Lower lobe of right lung (tissue), 2 donors: ENCODE data around the gene TTLL5. TPM values are rescaled to one million over a fixed set of nuclear protein-coding genes. Genes with fewer than 3 reads are reported as not detected.
"Not testable (repeated sequence)": the region's sequence is repeated elsewhere in the genome, so short reads cannot be mapped to it uniquely, and the experiment has no call there.

Experiments
- ATAC-seq, 2 donors: fragments of 200-7000 bp; cut with Tn5 transposase; one replicate each; pipeline ENCODE4 v1.9.1; 2020 to 2022; ENCODE audit warnings: mild to moderate bottlenecking in 2 of 2, moderate library complexity in 2 of 2
- DNase-seq: peaks from one replicate; pipeline ENCODE4 v3.0.0-alpha.2; 2020
- H3K27ac ChIP-seq: fragments of 200-600 bp; one replicate; pipeline ENCODE4 v1.8.0; 2022
- H3K27me3 ChIP-seq: fragments of 200-600 bp; one replicate; pipeline ENCODE4 v1.8.0; 2022; ENCODE audit warnings: low read depth
- H3K36me3 ChIP-seq: fragments of 200-600 bp; one replicate; pipeline ENCODE4 v1.8.0; 2022; ENCODE audit warnings: mild to moderate bottlenecking
- H3K4me1 ChIP-seq: fragments of 200-600 bp; one replicate; pipeline ENCODE4 v1.8.0; 2022
- H3K4me3 ChIP-seq: fragments of 200-600 bp; one replicate; pipeline ENCODE4 v1.8.0; 2022; ENCODE audit warnings: mild to moderate bottlenecking
- H3K9me3 ChIP-seq: fragments of 200-600 bp; one replicate; pipeline ENCODE4 v1.8.0; 2022
- CTCF ChIP-seq: fragments of 200-600 bp; IDR thresholded peaks from one replicate; pipeline ENCODE4 v1.8.0; 2022; ENCODE audit warnings: antibody characterized with exemption, mild to moderate bottlenecking
- intact Hi-C: fragments of 100-400 bp; cut with DNase I; formaldehyde crosslinking; loops from one replicate; pipeline ENCODE4 v1.11.0; 2022
- total RNA-seq: library from RNA; stranded (reverse); fragmentation: NEBNext Ultra II Directional; extraction: Animal tissue kit (Norgen Biotek cat#: 25700); gene quantifications from one replicate; pipeline ENCODE4 v1.2.1, GENCODE V29; 2021
- donor health status: DM: no; HTN: yes; CAD: no; lungs with severe emphysema.

TTLL5 gene
- total RNA-seq, 1 donor from 2014 or later: 32.6 TPM

DNA sequence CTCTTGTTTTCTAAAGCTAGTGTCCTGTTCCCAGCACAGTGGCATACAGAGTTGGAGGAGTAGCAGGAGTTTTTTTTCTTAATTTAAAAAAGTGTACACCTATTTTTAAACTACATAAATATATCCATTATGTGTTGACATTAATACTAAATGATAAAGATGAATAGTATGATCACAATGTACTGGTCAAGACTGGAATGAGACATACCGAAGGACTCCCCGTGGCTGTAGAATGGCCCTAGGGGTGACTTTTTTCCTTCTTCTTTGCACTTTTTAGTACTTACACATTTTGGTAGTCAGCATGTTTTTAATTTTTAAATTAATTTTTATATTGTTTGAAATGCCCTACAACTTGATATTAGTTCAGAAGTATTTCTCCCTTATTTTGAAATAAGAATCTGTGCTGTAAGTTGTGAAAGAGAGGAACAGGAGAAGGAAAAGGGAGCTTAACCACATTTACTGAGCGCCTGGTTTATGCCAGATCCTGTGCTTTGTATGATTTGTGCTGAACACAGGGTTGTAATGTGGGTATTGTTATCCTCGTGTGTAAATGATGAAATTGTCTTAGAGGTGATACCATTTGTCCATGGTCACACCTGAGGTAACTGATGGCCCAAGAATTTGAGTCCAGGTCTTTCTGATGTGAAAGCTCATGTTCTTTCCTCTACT is 184.2 kb downstream of the TTLL5 start:
- intact Hi-C loops: no loop called here
- ATAC-seq: no peak

DNA sequence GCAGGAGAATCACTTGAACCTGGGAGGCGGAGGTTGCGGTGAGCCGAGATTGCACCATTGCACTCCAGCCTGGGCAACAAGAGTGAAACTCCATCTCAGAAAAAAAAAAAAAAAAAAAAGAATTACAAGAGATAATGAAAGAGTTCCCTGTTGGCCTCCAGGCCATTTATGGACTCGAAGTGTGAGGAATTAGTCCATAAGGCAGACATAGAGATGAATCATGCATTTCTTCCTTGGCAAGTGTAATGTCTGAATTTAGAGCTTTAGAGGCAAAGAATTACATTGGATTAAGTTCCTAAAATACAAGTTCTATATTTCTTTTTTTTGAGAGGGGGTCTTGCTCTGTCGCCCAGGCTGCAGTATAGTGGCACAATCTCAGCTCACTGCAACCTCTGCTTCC is 185.6 kb downstream of the TTLL5 start:
- H3K27me3 ChIP-seq, H3K4me1 ChIP-seq, H3K4me3 ChIP-seq, H3K36me3 ChIP-seq, ATAC-seq, H3K27ac ChIP-seq, DNase-seq, intact Hi-C loops, H3K9me3 ChIP-seq: not testable (repeated sequence)

More for the DNA sequence above, 184.2 kb downstream of the TTLL5 start:
- Histone ChIP-seq H3K27me3 (no peaks in the 10 kb centered on the region), H3K36me3 (no peaks in the 10 kb centered on the region), H3K4me1 (no peaks in the 10 kb centered on the region), H3K27ac (no peak overlapping the region), H3K9me3 (no peaks in the 10 kb centered on the region), H3K4me3 (no peak overlapping the region)
- no peak for DNase-seq
- no peak for TF ChIP-seq CTCF

- intact Hi-C loops: no loop called here
- H3K27ac ChIP-seq: no peak overlapping the region
- H3K36me3 ChIP-seq: no peaks in the 10 kb centered on the region
- TF ChIP-seq CTCF: no peak
- no peaks in the 10 kb centered on the region for H3K9me3 ChIP-seq
- ATAC-seq (no peak), DNase-seq (no peak)
- no peak overlapping the region for H3K4me3 ChIP-seq
- H3K27me3 ChIP-seq: no peaks in the 10 kb centered on the region
- H3K4me1 ChIP-seq: no peaks in the 10 kb centered on the region
These were observed 186.5 kb downstream of the TTLL5 start for GRCh38 chr14:75847584-75847983.

- no peaks in the 10 kb centered on the region for H3K36me3 ChIP-seq
- no peaks in the 10 kb centered on the region for H3K4me1 ChIP-seq
- no peak overlapping the region for H3K4me3 ChIP-seq
- no peaks in the 10 kb centered on the region for H3K27me3 ChIP-seq
- no peak overlapping the region for H3K27ac ChIP-seq
- DNase-seq (no peak), ATAC-seq (no peak)
- no peaks in the 10 kb centered on the region for H3K9me3 ChIP-seq
- TF ChIP-seq CTCF: no peak
- intact Hi-C loops: no loop called here
These were observed 187.3 kb downstream of the TTLL5 start for GRCh38 chr14:75848167-75848913.

DNA sequence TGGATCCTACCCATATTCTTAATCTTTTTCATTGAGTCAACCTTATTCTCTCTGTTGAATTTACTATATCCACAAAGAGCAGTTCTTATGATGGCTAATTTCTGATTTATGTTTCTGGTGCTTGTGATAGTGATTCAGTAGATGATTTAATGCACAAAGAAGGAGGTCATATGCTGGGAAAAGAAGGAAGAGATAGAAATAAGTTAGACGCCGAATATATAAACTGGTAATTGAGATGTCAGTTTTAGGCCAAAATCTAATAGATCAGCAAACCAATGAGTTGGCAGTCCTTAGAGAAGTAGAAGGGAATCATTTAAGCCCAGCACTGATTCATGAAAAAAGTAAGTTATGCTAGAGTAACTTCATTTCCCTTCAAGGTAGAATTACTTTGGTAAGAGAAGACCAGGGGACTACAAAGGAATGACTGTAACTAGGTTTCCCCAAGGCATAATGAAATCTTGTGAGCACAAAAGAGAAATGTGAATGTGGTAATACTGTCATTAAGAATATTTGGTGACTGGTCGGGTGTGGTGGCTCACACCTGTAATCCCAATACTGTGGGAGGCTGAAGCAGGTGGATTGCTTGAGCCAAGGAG is 188.4 kb downstream of the TTLL5 start:
- intact Hi-C loops: no loop called here
- ATAC-seq (no peak), DNase-seq (no peak)
- Histone ChIP-seq H3K4me3 (no peak overlapping the region), H3K4me1 (no peaks in the 10 kb centered on the region), H3K9me3 (no peaks in the 10 kb centered on the region), H3K27me3 (no peaks in the 10 kb centered on the region), H3K36me3 (no peaks in the 10 kb centered on the region), H3K27ac (no peak overlapping the region)
- no peak for TF ChIP-seq CTCF

GRCh38 chr14:75851574-75851866 is 190.5 kb downstream of the TTLL5 start:
- Histone ChIP-seq H3K27me3 (no peaks in the 10 kb centered on the region), H3K9me3 (no peaks in the 10 kb centered on the region), H3K27ac (no peak overlapping the region), H3K4me1 (no peaks in the 10 kb centered on the region), H3K4me3 (no peak overlapping the region), H3K36me3 (no peaks in the 10 kb centered on the region)
- intact Hi-C loops: no loop called here
- no peak for DNase-seq
- TF ChIP-seq CTCF: no peak
- ATAC-seq: no peak
